Activated CD4-positive, alpha-beta T cell treated with anti-CD3 and anti-CD28 coated beads, Interleukin-2, amount 50 U/mL, for 24 hours (primary cell): ENCODE results near the gene UPK1A.
"Not testable (repeated sequence)": the region's sequence is repeated elsewhere in the genome, so short reads cannot be mapped to it uniquely, and the experiment has no call there.

ENCODE experiments used
- DNase-seq, 2 donors: peaks; one replicate each; pipeline ENCODE4 v3.0.0-alpha.2; 2020; ENCODE audit warnings: low read depth in 1 of 2, low spot score in 1 of 2

UPK1A gene

DNA sequence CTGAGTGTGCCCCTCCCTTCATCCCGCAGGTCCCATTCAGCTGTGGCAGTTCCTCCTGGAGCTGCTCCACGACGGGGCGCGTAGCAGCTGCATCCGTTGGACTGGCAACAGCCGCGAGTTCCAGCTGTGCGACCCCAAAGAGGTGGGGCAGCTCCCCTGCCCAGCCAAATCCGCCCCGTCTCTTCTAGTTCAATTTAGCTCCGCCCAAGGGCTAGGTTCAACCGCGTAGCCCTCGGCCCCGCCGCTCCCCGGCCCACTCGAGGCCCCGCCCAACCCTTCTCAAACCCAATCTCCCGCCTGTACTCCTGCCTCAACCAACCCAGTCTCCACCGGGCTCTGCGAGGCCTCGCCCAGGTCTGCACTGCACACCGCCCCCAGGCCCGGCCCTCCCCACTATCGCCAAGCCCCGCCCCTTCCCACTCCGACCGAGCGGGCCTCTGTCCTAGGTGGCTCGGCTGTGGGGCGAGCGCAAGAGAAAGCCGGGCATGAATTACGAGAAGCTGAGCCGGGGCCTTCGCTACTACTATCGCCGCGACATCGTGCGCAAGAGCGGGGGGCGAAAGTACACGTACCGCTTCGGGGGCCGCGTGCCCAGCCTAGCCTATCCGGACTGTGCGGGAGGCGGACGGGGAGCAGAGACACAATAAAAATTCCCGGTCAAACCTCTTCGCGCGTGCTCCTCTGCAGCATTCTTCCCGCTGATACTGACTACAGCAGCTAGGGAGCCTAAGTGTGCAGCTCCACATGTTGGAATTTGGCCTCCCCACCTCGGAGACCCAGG, 21.9 kb upstream of the UPK1A start:
- DNase-seq = peak; percentile 83 to 93

DNA sequence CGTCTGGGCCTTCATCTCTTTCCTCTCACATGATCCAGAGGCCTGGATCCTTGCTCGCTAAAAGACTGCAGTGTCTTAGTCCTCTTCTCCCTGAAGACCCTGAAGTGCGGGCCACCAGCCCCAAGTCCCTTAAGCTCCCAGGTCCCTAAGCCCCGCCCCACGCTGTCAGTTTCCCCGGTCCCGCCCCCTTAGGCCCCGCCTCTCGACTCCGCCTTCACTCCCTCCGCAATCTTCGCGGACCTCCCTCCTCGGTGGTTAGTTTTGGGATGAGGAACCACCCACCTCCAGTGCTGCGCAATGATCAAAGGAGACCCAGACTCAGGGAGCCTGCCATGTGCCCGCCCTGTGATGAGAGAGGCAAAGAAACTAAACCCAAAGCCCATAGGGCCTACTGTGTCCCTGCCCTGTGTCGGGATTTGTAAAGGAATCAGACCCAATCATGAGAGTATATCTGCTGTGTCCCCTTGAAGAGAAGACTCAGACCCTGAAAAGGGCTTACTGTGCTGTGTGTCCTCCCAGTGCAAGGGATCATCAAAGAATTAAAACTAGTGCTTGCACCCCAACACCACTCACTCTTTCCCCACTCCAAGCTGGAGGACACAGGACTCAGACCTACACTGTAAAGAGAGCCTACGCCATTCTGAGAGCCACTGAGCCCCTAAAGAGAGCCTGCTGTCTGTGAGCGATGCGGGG, 21.2 kb upstream of the UPK1A start:
- peak; percentile 64 to 70 for DNase-seq

DNA sequence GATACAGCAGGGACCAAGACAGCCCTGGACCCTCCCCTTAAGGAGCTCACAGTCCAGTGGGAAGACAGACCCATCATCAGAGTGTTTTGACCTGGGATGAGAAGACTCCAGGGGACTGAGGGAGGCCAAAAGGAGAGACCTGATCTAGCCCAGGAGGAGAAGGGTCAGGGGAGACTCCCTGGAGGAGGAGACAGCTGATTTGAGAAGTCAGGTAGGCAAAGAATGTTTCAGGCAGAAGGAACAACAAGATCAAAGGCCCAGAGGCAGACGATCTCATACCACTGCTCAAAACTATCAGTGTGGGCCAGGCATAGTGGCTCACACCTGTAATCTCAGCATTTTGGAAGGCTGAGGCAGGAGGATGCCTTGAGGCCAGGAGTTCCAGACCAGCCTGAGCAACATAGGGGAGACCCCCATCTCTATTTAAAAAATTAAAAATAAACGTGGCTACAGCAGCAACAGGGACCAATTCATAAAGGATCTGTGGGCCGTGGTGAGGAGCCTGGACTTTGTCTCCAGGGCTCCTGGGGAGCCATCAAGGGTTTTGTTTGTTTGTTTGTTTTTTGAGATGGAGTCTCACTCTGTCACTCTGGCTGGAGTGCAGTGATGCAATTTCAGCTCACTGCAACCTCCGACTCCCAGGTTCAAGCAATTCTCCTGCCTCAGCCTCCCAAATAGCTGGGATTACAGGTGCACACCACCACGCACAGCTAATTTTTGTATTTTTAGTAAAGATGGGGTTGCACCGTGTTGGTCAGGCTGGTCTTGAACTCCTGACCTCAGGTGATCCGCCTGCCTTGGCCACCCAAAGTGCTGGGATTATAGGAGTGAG, 20.4 kb upstream of the UPK1A start:
- no peak for DNase-seq

DNA sequence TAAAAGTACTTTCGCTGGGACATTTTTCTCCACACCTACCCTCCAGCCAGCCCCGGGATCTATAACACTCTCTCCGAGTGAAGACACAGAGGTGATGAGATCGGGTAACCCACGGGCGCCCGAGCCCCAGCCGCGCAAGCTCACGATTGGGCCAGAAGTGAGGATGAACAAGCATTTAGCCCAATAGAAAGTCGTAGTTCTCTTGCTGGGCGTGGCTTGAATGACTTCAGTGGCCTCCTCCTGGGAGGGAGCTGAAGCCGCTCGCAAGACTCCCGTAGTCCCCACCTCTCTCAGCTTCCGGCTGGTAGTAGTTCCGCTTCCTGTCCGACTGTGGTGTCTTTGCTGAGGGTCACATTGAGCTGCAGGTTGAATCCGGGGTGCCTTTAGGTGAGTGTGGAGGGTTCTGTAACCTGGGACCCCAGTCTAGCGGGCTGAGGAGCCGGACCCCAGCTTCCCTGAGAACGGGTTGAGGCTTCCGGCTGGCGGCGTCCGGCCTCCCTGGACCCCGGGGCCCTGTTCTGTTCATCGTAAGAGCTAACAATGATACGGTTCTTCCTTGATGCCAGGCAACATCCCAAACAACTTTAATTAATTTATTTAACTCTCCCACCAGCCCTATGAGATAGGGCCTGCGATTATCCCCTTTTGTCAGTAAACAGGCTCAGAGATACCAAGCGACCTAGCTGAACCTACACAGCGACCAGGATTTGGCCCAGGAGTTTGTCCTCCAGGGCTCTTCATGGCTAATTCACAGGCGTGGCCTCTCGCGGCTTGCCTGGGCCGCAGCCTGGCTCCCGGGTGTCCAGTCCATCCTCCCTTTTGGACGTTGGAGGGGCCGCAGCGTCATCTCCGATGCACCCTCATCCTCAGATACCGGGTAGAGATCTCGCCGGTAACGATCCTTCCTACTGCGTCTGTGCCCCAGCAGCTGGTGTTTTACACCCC, 18.0 kb upstream of the UPK1A start, which contains the start of gene COX6B1:
COX6B1 (plus strand) TSS at position 307 of the 945 bp plus-strand sequence. CDS start 2,921 bp downstream, outside the sequence.
- peak; percentile 70 to 94 for DNase-seq

DNA sequence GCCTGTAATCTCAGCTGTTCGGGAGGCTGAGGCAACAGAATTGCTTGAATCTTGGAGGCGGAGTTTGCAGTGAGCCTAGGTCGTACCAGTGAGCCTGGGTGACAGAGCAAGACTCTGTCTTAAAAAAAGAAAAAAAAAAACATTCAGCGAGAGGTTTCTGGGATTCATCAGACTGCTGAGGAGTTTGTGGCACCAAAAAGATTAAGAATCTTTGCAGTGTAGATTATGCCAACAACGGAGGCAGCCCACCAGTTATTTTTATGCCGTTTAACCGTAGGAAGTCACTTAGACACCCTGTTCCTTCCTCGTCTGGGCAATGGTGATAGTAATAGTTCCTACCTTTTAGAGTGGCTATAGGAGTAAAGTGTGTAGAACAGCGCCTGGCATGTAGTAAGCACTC, 15.7 kb upstream of the UPK1A start:
- DNase-seq = no peak

DNA sequence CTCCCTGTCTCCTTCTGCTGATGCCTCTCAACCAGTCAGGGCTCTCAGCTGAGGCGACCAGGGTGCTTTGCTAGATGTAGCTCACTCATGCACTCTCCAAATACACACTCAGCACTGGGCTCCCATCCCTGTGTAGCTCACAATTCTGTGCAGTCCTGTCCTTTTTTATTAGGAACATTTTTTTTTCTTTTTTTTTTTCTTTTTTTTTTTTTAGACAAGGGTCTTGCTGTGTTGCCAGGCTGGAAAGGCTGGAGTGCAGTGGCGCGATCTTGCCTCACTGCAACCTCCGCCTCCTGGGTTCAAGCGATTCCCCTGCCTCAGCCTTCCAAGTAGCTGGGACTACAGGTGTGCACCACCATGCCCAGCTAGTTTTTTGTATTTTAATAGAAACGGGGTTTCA, 11.5 kb upstream of the UPK1A start:
- not testable (repeated sequence) for DNase-seq

DNA sequence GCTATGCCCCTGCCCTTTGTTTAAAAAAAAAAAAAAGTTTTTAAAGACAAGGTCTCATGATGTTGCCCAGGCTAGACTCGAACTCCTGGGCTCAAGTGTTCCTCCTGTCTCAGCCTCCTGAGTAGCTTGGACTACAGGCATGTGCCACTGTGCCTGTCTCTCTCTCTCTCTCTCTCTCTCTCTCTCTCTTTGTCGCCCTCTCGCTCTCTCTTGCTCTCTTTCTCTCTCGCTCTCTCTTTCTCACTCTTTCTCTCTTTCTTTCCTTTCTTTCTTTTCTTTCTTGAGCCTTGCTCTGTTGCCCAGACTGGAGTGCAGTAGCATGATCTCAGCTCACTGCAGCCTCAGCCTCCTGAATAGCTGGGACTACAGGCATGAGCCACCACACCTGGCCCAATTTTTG, 10.7 kb upstream of the UPK1A start:
- no peak for DNase-seq

DNA sequence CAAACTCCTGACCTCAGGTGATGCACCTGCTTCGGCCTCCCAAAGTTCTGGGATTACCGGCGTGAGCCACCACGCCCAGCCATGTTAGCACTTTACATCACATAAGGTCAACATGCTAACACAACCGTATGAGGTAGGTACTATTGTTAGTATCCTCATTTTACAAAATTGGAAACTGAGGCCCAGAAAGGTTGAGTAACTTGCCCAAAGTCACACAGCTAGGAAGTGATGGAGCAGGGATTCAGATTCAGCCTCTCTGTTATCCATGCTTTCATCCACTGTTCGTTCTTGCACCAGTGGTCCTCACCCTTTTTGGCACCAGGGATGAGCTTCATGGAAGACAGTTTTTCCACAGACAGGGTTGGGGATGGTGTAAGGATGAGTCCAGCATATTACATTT, 9.6 kb upstream of the UPK1A start:
- no peak for DNase-seq

DNA sequence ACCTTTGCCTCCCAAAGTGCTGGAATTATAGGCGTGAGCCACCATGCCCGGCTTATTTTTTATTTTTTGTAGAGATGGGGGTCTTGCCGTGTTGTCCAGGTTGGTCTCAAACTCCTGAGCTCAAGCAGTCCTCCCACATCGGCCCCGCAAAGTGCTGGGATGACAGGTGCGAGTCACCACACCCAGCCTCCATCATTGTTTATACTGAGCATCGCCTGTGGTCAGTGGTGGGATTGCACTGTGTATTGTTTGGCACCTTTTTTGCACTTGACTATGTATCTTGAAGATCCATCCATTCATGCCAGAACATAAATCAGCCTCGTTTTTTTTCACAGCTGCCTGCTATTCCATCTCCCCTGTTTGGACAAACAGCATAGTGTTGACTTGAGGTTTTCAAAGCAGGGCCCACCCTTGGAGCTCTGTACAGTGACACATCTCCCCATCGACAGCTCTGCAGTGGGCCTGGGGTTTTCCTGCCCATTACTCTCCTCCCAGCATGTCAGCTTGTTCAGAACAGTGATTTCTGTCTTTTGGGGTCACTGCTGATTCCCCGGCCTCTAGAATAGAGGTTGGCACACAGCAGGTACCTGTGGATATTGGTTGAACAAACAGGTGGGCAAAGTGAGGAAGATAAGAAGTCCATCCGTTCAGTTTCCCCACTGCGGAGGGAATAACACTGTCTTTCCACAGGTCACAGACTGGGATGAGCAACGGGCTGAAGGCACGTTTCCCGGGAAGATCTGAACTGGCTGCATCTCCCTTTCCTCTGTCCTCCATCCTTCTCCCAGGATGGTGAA, 8.2 kb upstream of the UPK1A start:
- DNase-seq = no peak

DNA sequence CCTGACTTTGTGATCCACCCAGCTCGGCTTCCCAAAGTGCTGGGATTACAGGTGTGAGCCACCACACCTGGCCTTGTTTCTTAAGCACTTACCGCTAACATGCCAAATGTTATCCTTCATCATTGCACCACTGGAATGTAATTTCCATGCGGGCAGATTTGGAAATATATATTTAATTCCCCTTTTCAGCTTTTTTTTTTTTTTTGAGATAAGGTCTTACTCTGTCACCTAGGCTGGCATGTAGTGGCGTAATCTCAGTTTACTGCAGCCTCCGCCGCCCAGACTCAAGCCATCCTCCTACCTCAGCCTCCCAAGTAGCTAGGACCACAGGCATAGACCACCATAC, 4.3 kb upstream of the UPK1A start:
- no peak for DNase-seq

DNA sequence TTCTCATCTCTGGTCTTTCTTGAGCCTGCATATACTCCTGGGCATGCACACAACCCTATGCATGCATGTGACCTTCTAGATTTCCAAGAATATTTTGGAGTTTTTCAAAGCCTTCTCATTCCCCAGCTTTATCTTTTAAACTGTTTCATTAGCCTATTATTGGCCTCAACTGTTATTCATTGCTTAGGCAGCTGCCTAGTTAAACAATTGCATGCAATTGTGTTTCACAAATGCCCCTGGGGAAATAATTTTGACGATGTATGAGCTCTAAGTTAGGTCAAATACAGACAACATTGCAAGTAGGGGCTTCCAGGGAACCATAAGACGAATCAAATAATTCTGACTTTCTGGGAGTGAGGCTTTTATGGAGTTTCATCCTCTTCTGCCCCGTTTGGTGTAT, 2.3 kb upstream of the UPK1A start:
- no peak for DNase-seq

DNA sequence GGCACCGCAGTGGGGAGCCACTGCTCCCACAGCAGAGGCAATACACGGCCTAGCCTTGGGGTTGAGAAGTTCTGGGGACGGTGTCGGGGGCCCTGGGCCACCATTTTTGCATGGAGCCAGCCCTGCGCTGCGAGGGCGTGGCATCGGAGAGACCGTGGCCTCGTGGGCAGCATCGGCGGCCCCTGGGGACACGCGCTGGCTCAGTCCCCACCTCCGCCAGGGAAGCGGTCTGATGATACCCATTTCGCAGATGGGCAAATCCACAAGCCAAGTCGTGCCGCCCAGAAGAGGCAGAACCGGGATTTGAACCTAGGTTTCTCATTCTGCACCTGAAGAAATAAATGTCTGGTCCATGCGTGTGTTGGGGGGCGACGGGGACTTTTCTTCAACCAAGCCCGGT, 1.2 kb upstream of the UPK1A start:
- DNase-seq = no peak

DNA sequence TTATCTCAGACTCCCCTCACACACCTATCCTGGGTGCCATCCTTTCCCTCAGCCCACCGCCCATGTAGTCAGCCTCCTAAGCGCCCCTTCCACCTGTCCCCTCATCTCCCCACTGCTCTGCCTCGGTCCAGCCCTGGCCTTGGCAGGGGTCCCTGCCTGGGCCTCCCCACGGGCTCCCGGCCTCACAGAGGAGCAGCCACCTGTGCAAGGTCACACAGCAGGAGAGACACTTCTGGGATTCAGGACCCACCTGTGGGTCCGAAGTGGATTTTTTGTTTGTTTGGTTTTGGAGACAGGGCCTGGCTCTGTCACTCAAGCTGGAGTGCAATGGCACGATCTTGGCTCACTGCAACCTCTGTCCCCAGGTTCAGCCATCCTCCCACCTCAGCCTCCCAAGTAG, 713 bp upstream of the UPK1A start:
- DNase-seq = no peak

DNA sequence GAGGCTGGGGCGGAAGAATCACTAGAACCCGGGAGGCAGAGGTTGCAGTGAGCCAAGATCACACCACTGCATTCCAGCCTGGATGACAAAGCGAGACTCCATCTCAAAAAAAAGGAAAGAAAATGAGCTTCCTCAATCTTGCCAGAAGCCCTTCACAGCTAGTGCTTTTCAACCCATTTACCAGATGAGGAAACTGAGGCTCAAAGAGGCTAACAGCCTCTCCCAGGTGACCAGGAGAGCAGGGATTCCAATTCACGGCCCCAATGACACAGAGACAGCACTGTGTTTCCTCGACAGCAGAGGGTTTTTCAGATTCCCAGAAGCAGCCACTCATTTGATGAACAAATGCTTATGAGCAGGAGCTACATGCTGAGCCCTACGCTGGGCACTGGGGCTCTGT, 3.2 kb downstream of the UPK1A start:
- DNase-seq = no peak

DNA sequence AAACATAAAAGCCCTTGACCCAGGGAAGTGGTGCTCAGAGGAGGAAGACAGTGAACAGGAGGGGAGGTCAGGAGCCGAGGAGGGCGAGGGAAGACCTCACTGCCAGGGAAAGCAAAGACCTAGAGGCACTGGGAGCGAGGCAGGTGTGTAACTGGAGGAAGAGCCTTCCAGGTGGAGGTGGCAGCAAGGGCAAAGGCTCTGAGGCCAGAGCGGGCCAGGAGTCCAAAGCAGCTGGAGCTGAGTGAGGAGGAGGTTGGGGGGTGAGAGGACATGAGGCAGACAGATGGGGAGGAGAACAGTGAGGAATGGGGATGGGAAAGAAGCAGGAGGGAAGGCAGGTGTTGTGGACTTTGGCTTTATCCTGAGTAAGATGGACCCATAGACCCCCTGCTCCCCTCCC, 3.7 kb downstream of the UPK1A start:
- DNase-seq = no peak

DNA sequence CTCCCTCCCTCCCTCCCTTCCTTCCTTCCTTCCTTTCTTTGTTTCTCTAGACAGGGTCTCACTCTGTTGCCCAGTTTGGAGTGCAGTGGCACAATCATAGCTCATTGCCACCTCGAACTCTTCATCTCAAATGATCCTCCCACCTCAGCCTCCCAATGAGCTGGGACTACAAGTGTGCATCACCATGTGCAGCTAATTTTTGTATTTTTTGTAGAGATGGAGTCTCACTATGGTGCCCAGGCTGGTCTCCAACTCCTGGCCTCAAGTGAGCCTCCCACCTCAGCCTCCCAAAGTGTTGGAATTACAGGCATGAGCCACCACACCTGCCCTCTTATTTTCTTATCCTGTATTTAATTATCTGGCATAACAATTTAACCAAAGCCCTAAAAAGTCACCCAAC, 4.4 kb downstream of the UPK1A start:
- DNase-seq = no peak

DNA sequence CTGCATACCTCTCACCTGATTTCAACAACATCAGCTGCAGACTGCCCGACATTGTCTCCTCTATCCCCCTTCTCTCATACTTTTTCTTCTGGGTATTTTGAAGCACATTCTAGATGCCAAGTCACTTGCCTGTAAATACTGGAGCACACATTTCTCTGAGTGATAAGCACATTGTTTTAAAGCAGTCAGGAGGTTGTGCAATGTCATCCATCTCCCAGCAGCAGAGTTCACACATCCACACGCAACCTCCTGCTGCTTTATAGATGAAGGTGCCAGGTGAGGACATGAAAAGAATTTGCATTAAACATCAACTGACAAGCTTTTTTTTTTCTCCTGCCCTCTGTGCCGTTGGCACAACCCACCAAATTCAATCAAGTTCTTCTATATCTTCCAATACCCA, 5.5 kb downstream of the UPK1A start:
- DNase-seq = no peak

DNA sequence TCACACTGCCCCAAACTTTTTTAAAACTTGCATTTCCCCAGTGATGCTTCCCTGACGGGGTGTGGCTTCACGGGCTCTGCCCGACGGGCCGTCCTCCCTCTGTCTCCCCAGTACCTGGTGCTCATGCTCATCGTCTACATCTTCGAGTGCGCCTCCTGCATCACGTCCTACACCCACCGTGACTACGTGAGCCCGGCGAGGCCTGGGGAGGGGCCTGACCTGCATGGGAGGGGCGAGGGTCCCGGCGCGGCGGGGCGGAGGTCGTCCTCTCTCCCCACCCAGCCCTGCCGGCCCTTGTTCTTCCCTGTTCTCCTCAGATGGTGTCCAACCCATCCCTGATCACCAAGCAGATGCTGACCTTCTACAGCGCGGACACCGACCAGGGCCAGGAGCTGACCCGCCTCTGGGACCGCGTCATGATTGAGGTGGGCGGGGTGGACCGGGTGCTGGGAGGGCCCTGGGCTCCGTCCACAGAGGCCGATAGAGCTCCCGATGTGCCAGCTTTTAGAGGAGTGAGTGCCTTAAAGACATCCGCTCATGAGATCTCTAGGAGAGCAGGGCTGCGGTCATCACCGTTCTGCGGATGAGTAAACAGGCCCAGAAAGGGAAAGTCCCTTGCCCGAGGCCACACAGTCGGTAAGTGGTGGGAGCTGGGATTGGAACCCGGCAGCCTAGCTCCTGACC, 6.9 kb downstream of the UPK1A start:
- peak; percentile 21 to 22 for DNase-seq

DNA sequence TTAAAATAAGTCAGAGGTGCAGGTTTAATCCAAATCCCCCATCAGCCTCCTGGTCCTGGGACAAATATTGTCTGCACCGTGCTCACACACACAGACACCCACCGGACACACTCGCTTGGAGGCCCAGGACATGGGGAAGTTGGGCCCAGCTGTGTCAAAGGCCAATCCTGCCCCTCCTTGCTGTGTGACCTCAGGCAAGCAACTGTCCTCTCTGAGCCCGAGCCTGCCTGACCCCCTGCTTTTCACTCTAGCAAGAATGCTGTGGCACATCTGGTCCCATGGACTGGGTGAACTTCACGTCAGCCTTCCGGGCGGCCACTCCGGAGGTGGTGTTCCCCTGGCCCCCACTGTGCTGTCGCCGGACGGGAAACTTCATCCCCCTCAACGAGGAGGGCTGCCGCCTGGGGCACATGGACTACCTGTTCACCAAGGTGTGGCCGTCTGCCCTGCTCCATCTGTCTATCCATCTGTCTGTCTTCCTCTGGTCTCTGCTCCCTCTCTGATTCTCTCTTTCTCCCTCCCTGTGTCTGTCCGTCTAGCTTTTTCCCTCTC, 9.3 kb downstream of the UPK1A start:
- DNase-seq = no peak
